ENCODE data around the gene PDE6A. TPM values are rescaled to one million over a fixed set of nuclear protein-coding genes. Genes with fewer than 3 reads are reported as not detected.

PDE6A gene
- total RNA-seq, 1 experiment from 2014 or later, result not detected

- no peak for TF ChIP-seq ELF4 (CRISPR knock-in tag; IDR thresholded peaks at IDR 0.05; ENCODE audit: low read depth)
- TF ChIP-seq FOXP1 (CRISPR knock-in tag; IDR thresholded peaks at IDR 0.05; ENCODE audit: borderline replicate concordance), result no peak
- no peak for TF ChIP-seq ZMAT4 (CRISPR knock-in tag; IDR thresholded peaks at IDR 0.05)
- TF ChIP-seq ZNF396 (CRISPR knock-in tag; IDR thresholded peaks at IDR 0.05; ENCODE audit: borderline replicate concordance), result no peak
- TF ChIP-seq STAT6 (CRISPR knock-in tag; conservative IDR thresholded peaks at IDR 0.05; ENCODE audit: low read depth), result no peak
- no peak for TF ChIP-seq E2F5 (CRISPR knock-in tag; IDR thresholded peaks at IDR 0.05)
- TF ChIP-seq SP1 (CRISPR knock-in tag; conservative IDR thresholded peaks at IDR 0.05), result no peak
Observed at GRCh38 chr5:149930043-149930748, 14.4 kb downstream of the PDE6A start (continued).

- ChIA-PET POLR2A (no interaction called here), CTCF (interaction anchor here (1.4 kb wide), 1 partner anchor 72 kb away, joined by 3 read pairs; no protein-coding TSS in a partner anchor)
- Mint-ChIP-seq H3K4me3 (no peak overlapping the region), H3K4me1 (no peaks in the 10 kb centered on the region), H3K9me3 (no peaks in the 10 kb centered on the region), H3K27me3 (ENCODE audit: low read depth) (no peaks in the 10 kb centered on the region), H3K36me3 (no peaks in the 10 kb centered on the region), H3K27ac (no peak overlapping the region)
- ATAC-seq, result no peak
- TF ChIP-seq IRF2 (CRISPR knock-in tag; IDR thresholded peaks at IDR 0.05; ENCODE audit: borderline replicate concordance, low read depth), result no peak
- TF ChIP-seq AFF4 (CRISPR knock-in tag; IDR thresholded peaks at IDR 0.05; ENCODE audit: borderline replicate concordance), result no peak
- no peak for TF ChIP-seq ATF6 (CRISPR knock-in tag; IDR thresholded peaks at IDR 0.05)
- TF ChIP-seq EMX1 (CRISPR knock-in tag; IDR thresholded peaks at IDR 0.05), result no peak
- no peak for TF ChIP-seq ZNF532 (CRISPR knock-in tag; IDR thresholded peaks at IDR 0.05; ENCODE audit: borderline replicate concordance)
- no peak for TF ChIP-seq HMGXB4 (CRISPR knock-in tag; IDR thresholded peaks at IDR 0.05)
- TF ChIP-seq PRRX2 (CRISPR knock-in tag; IDR thresholded peaks at IDR 0.05), result no peak
- no peak for DNase-seq (ENCODE audit: low spot score)
Observed at GRCh38 chr5:149924486-149924885, 20.1 kb downstream of the PDE6A start.

Data from WTC11 (cell line).